Smooth muscle cell (in vitro differentiated cells): Measurements from ENCODE around the gene PPP1R14C. TPM values are rescaled to one million over a fixed set of nuclear protein-coding genes. Genes with fewer than 3 reads are reported as not detected.

Experiments used
- DNase-seq: peaks from one replicate; lab custom pipeline; 2025; ENCODE audit not compliant: unreplicated experiment; lab: John Stamatoyannopoulos, UW
- H2AFZ ChIP-seq: fragments of 200-600 bp; sonication (generic); 2 replicates; pipeline ENCODE4 v1.6.0; 2016; ENCODE audit warnings: antibody characterized with exemption, low read depth, mild to moderate bottlenecking
- H3F3A ChIP-seq: fragments of 200-600 bp; sonication (generic); 2 replicates; pipeline ENCODE4 v1.6.0; 2017; ENCODE audit warnings: antibody characterized with exemption, low read depth
- H3K27ac ChIP-seq: fragments of 200-600 bp; sonication (generic); 2 replicates; pipeline ENCODE4 v1.5.1; 2016; ENCODE audit warnings: low read depth, mild to moderate bottlenecking
- H3K27me3 ChIP-seq: fragments of 200-600 bp; sonication (generic); 2 replicates; pipeline ENCODE4 v1.6.1; 2016; ENCODE audit warnings: low read depth, mild to moderate bottlenecking
- H3K36me3 ChIP-seq: fragments of 200-600 bp; sonication (generic); 2 replicates; pipeline ENCODE4 v1.5.1; 2016; ENCODE audit warnings: low read depth
- H3K4me1 ChIP-seq: fragments of 200-600 bp; sonication (generic); 2 replicates; pipeline ENCODE4 v1.5.1; 2016; ENCODE audit warnings: low read depth
- H3K4me2 ChIP-seq: fragments of 200-600 bp; sonication (generic); 2 replicates; pipeline ENCODE4 v1.6.0; 2016; ENCODE audit warnings: mild to moderate bottlenecking
- H3K4me3 ChIP-seq: fragments of 200-600 bp; sonication (generic); 2 replicates; pipeline ENCODE4 v1.5.1; 2016; ENCODE audit warnings: mild to moderate bottlenecking
- H3K79me2 ChIP-seq: fragments of 200-600 bp; sonication (generic); 2 replicates; pipeline ENCODE4 v1.6.0; 2016; ENCODE audit warnings: low read depth, mild to moderate bottlenecking
- H3K9ac ChIP-seq: fragments of 200-600 bp; sonication (generic); 2 replicates; pipeline ENCODE4 v1.6.0; 2016; ENCODE audit warnings: low read depth
- H3K9me3 ChIP-seq: fragments of 200-600 bp; sonication (generic); replicated peaks from 2 replicates; pipeline ENCODE4 v1.5.1; 2016; ENCODE audit warnings: low read depth
- H4K20me1 ChIP-seq: fragments of 200-600 bp; sonication (generic); 2 replicates; pipeline ENCODE4 v1.6.0; 2016; ENCODE audit warnings: low read depth
- WGBS: methylation state at CpG from one replicate; pipeline ENCODE4 v1.1.7; 2016; ENCODE audit warnings: low lambda C conversion rate; 5-methylcytosine and 5-hydroxymethylcytosine counted together
- polyA plus RNA-seq: library from polyadenylated mRNA; unstranded; fragments of >200 nt; fragmentation: Nextera tagmentation; extraction: Ambion mirVana; gene quantifications from 2 replicates; pipeline ENCODE4 v1.2.1, GENCODE V29; 2016
- total RNA-seq: library from RNA; depleted of rRNA; stranded (reverse); fragments of >200 nt; gene quantifications from 2 replicates; pipeline ENCODE4 v1.2.3, GENCODE V29; 2014
- TF ChIP-seq, protein P1 (sequence below): fragments of 200-600 bp; sonication (generic); IDR thresholded peaks from 2 replicates; pipeline ENCODE4 v1.5.1; 2017; ENCODE audit warnings: borderline replicate concordance, mild to moderate bottlenecking, antibody characterized with exemption; ENCODE audit not compliant: insufficient read depth, poor library complexity, severe bottlenecking

PPP1R14C gene
- total and polyA plus RNA-seq, 2 experiments from 2014 or later = 2.6 to 7.9 TPM

DNA sequence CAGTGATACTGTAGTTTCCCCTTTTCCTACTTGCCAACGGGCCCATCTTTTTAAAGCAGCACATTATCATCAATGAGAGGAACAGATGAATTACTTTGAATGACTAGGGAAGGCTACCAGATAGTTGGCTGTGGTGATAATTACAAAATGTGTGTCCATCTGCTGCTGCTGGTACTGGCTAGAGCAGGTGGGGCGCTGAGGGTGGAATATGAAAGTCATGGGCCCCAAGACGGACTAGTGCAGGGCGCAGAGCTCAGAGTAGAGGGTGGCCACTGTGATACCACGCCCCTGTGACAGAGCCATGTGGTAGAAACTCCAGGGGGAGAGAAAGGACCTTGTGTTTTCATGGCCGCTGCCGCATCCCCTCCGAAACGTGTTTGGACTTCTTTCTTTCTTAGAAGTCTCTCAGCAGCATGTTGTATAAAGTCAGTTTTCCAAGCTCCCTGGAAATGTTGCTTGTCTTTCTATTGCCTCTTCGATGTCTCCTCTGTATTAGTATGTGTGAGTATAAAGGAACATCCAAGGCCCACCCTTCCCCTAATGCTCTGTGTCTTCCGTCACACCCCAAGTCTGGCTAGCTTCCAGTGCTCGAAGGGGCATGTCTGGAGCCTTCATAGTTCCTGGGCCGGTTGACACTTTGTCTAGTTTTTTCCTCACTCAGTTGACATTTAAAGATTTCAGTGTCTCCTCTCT, 88.1 kb downstream of the PPP1R14C start:
- no peaks in the 10 kb centered on the region for H4K20me1 ChIP-seq
- no peaks in the 10 kb centered on the region for H3K9me3 ChIP-seq
- peaks cover 6% of the 10 kb centered on the region for H3F3A ChIP-seq
- 83% methylated on average over 13 of the region's 13 CpGs for WGBS
- H3K79me2 ChIP-seq = no peaks in the 10 kb centered on the region
- TF ChIP-seq, protein P1, sequence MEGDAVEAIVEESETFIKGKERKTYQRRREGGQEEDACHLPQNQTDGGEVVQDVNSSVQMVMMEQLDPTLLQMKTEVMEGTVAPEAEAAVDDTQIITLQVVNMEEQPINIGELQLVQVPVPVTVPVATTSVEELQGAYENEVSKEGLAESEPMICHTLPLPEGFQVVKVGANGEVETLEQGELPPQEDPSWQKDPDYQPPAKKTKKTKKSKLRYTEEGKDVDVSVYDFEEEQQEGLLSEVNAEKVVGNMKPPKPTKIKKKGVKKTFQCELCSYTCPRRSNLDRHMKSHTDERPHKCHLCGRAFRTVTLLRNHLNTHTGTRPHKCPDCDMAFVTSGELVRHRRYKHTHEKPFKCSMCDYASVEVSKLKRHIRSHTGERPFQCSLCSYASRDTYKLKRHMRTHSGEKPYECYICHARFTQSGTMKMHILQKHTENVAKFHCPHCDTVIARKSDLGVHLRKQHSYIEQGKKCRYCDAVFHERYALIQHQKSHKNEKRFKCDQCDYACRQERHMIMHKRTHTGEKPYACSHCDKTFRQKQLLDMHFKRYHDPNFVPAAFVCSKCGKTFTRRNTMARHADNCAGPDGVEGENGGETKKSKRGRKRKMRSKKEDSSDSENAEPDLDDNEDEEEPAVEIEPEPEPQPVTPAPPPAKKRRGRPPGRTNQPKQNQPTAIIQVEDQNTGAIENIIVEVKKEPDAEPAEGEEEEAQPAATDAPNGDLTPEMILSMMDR = no peak
- peak overlapping the region; percentile 22 for H3K4me2 ChIP-seq
- peak overlapping the region; percentile 77 for H3K27ac ChIP-seq
- no peaks in the 10 kb centered on the region for H3K27me3 ChIP-seq
- H2AFZ ChIP-seq = no peak overlapping the region
- DNase-seq = no peak
- H3K4me3 ChIP-seq = no peak overlapping the region
- H3K9ac ChIP-seq = no peak overlapping the region
- peaks cover 2% of the 10 kb centered on the region for H3K4me1 ChIP-seq
- H3K36me3 ChIP-seq = no peaks in the 10 kb centered on the region

DNA sequence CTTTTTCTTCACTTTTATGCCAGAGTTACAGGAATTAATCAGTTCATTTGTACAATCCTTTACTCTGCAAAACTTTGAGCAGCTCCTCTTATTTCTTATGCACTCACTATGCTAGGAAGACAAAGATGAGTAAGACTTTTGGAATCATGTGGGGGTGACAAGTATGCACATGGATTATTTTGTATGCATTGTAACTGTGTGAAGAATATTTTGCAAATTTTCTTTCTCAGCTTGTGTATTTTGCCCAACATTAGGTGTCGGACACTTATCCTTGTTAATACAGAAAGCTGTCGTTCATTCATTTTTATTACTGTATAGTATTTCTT, 88.6 kb downstream of the PPP1R14C start:
- Histone ChIP-seq H4K20me1 (no peaks in the 10 kb centered on the region), H3K4me2 (peak overlapping the region; percentile 22), H3K4me1 (peaks cover 2% of the 10 kb centered on the region), H3F3A (peaks cover 6% of the 10 kb centered on the region), H3K9me3 (no peaks in the 10 kb centered on the region), H3K4me3 (no peak overlapping the region), H3K27me3 (no peaks in the 10 kb centered on the region), H3K79me2 (no peaks in the 10 kb centered on the region), H3K27ac (peak overlapping the region; percentile 77), H2AFZ (no peak overlapping the region), H3K36me3 (no peaks in the 10 kb centered on the region), H3K9ac (no peak overlapping the region)
- 62% methylated on average over 2 of the region's 2 CpGs for WGBS
- no peak for DNase-seq
- TF ChIP-seq, protein P1 = no peak

DNA sequence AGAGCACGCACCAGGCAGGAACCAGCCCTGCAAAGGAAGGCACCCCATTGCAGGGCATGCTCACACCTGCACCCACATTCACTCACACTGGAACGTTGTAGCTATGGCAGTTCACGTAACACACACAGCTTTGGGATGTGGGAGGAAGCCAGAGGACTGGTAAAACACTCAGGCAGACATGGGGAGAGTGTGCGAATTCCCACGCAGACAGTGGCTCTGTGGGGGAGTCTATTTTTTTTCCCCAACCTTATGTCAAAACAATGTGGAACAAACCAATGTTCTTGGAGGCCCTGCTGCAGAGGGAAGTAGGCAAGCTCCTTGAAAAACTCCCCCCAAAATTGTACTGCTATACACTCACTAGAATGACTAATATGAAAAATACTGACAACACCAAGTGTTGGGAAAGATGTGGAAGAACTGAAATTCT, 91.0 kb downstream of the PPP1R14C start:
- Histone ChIP-seq H3K4me2 (no peak overlapping the region), H3F3A (peaks cover 6% of the 10 kb centered on the region), H3K36me3 (no peaks in the 10 kb centered on the region), H3K9ac (no peak overlapping the region), H3K79me2 (no peaks in the 10 kb centered on the region), H4K20me1 (no peaks in the 10 kb centered on the region), H3K9me3 (no peaks in the 10 kb centered on the region), H3K27me3 (no peaks in the 10 kb centered on the region), H3K4me3 (no peak overlapping the region), H2AFZ (no peak overlapping the region), H3K4me1 (peaks cover 2% of the 10 kb centered on the region), H3K27ac (no peak overlapping the region)
- DNase-seq = no peak
- TF ChIP-seq, protein P1 = no peak
- WGBS = 94% methylated on average over 5 of the region's 5 CpGs

DNA sequence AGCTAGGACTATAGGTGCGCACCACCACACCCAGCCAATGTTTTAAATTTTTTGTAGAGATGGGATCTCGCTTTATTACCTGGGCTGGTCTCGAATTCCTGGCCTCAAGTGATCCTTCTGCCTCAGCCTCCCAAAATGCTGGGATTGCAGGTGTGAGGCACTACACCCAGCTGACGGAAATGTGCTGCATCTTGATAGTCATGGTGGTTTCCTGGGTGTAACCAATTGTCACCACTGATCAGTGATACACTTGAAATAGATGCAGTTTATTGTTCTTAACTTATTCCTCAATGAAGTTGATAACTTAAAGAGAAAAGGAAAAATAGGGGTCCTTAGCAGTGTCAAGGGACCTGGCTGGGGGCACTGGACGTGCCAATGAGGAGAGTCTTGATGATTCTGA, 92.4 kb downstream of the PPP1R14C start:
- Histone ChIP-seq H3K36me3 (no peaks in the 10 kb centered on the region), H3K4me2 (no peak overlapping the region), H3K4me1 (peaks cover under 1% of the 10 kb centered on the region), H2AFZ (no peak overlapping the region), H4K20me1 (no peaks in the 10 kb centered on the region), H3K4me3 (no peak overlapping the region), H3K27me3 (no peaks in the 10 kb centered on the region), H3K79me2 (no peaks in the 10 kb centered on the region), H3K27ac (no peak overlapping the region), H3F3A (peaks cover 6% of the 10 kb centered on the region), H3K9me3 (no peaks in the 10 kb centered on the region), H3K9ac (no peak overlapping the region)
- no peak for DNase-seq
- 90% methylated on average over 5 of the region's 5 CpGs for WGBS
- TF ChIP-seq, protein P1 = no peak
